HG03064 (cell line): ENCODE data around the gene FLVCR2.

Source experiments
- ATAC-seq: cut with Tn5 transposase; IDR thresholded peaks from one replicate; pipeline ENCODE4 v1.9.1; 2021; ENCODE audit warnings: low read depth; ENCODE audit not compliant: unreplicated experiment

Gene FLVCR2

DNA sequence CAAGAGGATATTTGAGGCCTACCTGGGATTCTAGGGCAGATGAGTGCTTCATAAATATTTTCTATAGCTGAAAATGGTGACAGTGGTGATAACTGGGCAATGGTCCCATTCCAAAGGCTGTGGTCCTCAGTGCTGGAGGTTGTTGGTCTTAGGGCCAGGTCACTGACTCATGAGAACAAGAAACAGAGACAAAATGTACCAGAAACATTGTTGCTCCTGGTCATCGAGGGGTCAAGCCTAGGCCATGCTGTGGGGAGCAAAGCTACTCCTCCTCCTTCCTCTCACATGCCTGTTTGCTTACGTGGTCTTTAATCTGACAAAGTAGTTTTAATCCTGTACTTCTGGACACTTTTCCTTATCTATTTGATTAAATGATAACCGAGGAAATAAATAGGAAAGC is 48.4 kb downstream of the FLVCR2 start:
- no peak for ATAC-seq

DNA sequence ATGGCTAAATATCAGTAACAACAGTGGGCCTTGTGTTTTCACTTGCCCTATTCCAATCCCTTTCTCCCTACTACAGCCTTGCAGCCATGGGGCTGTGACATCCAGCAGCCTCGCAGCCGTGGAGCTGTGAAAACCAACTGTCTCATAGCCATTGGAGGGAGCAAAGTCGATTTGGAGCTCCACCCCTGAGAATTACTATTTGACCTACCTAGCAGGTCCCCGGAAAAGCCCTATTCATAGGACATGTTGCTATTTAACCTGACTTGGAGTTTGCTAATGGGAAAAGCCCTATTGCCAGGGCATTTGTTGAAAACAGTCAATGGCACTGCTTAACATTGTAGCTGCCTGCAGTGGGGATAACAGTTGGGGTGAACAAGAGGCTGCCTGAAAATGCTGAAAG is 49.0 kb downstream of the FLVCR2 start:
- ATAC-seq: no peak

DNA sequence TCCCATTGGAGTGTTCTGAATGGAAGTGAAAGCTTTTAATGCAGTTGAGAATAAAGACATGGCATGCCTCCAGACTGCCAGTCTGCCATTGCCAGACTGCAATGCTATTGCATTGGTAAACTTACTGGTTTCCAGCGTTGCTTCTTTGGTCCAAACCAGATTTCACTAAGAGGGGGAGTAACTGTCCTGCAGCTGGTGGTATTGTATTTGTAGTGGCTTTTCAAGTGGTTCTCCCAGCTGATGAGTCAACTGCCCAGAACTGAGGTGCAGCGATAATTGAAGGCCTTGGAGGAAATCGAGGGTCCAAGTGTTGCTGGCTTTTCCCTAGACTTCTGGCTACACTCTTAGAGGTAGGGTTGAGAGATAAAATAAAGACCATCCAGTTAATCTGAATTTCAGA is 50.4 kb downstream of the FLVCR2 start:
- ATAC-seq: no peak

- ATAC-seq: no peak
Observed at GRCh38 chr14:75630695-75631452, 52.5 kb downstream of the FLVCR2 start.

DNA sequence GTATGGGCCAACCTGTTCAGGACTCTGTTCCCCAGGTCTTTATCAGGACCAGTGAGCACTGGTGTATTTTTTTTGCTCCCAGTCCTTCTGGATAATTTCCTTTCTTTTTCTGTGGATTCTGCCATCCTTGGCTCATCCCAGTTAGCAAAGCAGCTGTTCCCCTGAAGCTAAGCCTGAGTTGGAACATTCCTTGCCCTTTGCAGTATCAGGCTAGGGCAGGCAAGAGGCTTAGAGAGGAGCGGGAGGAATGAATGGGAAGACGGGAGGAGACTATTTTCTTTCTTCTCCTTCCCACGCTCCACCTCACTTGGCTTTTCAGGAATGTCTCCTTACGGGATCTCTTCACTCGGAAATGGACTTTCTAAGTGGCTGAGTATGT is 53.0 kb downstream of the FLVCR2 start:
- no peak for ATAC-seq

DNA sequence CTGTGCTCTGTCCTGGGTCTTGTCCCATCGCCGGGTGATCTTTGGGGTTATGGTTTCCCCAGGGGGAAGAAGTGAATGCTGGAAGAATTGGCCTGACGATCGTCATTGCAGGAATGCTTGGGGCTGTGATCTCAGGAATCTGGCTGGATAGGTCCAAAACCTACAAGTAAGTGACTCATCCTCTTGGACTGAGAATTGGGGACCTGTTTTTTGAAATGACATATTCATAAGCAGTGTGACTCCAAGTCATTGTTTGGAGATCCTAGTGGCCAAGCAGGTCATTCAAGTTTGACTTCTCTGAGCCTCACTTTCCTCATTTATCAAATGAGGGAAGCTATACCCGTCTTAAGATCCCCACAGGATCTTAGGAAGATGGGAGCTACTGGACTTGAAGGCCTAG is 56.4 kb downstream of the FLVCR2 start:
- ATAC-seq: no peak

- ATAC-seq: no peak
Observed at GRCh38 chr14:75636100-75636692, 57.8 kb downstream of the FLVCR2 start.

GRCh38 chr14:75640876-75641275 is 62.5 kb downstream of the FLVCR2 start:
- no peak for ATAC-seq

DNA sequence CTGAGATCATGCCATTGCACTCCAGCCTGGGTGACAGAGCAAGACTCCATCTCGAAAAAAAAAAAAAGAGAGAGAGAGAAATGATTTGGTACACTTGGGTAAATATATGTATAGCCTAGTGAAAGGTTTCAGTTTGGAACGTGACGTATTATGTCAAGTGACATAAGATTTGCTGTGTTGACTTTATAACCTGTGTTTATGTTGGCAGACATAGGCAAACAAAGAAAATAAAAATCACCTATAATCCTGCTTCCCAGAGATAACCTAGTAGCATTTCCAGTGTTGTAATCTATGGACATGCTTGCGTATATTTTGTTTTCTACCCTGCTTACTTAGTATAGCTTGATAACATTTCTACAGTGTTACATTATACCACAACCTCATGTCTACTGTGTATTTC is 65.6 kb downstream of the FLVCR2 start:
- ATAC-seq: no peak

GRCh38 chr14:75645056-75645455 is 66.6 kb downstream of the FLVCR2 start:
- no peak for ATAC-seq

DNA sequence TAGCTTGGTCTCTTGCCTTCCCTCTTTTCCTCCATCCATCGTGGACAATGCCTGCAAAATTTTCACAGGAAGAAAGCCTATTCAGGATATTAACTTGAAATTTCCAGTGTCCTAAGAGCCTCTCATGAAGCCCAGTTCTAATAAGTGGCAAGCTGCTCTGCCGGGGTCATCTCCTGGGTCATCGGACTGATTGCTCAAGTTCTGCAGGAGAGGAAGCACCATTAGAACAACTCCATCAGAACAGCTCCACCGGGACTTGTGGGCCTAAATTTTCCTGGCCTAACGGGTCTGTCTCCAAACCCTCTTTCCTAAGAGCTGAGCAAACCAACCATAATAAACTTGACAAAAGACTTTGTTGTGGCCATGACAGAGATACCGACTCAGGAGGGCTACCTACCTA is 68.3 kb downstream of the FLVCR2 start:
- ATAC-seq: no peak

DNA sequence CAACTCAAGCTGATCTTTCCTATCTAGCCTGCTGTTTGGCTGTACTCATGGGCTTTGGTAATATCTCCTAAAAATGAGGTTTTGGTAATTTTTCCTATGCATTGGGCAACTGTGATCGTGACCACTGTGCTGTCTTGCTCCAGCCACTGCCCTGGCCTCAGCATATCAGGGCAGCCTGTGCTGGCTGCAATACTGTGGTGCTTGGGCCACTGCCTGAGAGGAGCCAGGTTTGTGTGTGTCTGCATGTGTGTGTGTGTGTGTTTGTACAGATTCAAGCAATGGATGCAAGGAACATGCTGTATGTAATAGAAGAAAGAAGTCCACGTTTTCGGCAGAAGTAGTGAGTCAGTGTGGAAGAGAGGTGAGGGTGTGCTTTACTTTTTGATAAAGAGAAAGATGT is 69.2 kb downstream of the FLVCR2 start:
- ATAC-seq: no peak

DNA sequence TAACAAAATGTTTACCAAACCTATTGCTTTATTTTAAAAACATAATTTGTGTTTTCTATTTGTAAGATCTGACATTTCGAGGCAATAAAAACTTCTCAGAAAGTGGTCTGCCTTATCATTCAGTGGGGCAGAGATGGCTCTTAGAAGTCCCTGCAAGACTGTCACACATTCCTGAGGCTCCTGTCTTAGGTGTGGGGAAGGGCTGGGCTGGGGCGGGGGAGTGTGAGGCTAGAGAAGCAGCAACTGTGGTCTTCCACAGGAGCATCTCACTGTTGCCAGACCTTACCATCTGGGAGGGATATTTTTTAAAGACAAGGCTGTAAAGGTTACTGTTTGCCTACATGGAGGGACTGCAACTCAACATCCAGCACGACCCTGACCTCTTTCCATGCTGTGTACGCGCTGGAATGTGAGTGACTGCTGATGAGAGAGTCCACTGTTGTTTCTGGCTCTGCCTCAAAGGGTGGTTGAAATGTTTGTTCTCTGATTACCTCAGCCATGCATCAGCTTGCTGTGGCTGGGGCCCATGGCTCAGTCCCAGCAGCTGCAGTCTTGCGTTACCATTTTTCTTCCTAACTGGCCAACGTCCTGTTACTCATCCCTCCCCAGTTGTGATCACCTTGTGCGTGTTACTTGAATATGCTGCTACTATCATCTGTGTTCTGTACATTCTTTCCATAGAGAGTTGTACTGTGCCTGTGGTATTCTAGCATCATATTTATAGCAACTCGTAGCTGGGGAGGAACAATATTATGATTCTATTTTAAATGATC is 69.8 kb downstream of the FLVCR2 start:
- no peak for ATAC-seq

- no peak for ATAC-seq
Observed at GRCh38 chr14:75649337-75649736, 70.9 kb downstream of the FLVCR2 start.

GRCh38 chr14:75649773-75650172 is 71.4 kb downstream of the FLVCR2 start:
- ATAC-seq: no peak

- no peak for ATAC-seq
Observed at GRCh38 chr14:75650253-75651058, 72.0 kb downstream of the FLVCR2 start.

GRCh38 chr14:75653563-75653962 is 75.1 kb downstream of the FLVCR2 start:
- no peak for ATAC-seq

- no peak for ATAC-seq
Observed at GRCh38 chr14:75654127-75654732, 75.8 kb downstream of the FLVCR2 start.

GRCh38 chr14:75655235-75655634 is 76.8 kb downstream of the FLVCR2 start:
- no peak for ATAC-seq

GRCh38 chr14:75657331-75657730 is 78.9 kb downstream of the FLVCR2 start:
- no peak for ATAC-seq

DNA sequence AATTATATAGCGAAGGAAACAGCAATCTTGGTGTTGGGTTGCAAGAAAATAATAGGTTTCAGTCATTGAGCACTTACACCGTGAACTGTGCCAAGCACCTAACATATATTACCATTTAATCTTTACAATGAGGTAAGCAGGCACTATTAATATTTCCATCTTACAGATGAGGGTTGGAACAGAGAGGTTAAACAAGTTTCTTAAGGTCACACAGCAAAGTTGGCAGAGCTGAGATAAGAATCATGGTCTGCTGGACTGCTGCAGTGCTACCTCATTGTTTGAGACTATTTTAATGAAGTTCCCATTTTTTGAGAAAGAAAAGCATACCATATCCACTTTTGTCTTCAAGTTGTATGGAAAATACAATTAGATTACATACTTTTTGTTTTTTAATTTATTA is 80.5 kb downstream of the FLVCR2 start:
- ATAC-seq: no peak
